Coronary artery (tissue), 2 donors: ENCODE measurements around the gene SPAG6.
"Not testable (repeated sequence)": the region's sequence is repeated elsewhere in the genome, so short reads cannot be mapped to it uniquely, and the experiment has no call there.

Experiments used
- DNase-seq: peaks from one replicate; pipeline ENCODE4 v3.0.0-alpha.2; 2017; ENCODE audit warnings: low spot score
- H3K27ac ChIP-seq, 2 donors: fragments of 200-600 bp; sonication (generic); one replicate each; pipeline ENCODE4 v1.5.1; 2016 to 2019
- H3K4me3 ChIP-seq: fragments of 200-600 bp; sonication (generic); 2 replicates; pipeline ENCODE4 v1.5.1; 2016; ENCODE audit warnings: mild to moderate bottlenecking, moderate library complexity
- TF ChIP-seq, protein P1 (sequence below): fragments of 200-600 bp; sonication (generic); IDR thresholded peaks from one replicate; pipeline ENCODE4 v1.5.1; 2019; ENCODE audit warnings: antibody characterized with exemption

Gene SPAG6

DNA sequence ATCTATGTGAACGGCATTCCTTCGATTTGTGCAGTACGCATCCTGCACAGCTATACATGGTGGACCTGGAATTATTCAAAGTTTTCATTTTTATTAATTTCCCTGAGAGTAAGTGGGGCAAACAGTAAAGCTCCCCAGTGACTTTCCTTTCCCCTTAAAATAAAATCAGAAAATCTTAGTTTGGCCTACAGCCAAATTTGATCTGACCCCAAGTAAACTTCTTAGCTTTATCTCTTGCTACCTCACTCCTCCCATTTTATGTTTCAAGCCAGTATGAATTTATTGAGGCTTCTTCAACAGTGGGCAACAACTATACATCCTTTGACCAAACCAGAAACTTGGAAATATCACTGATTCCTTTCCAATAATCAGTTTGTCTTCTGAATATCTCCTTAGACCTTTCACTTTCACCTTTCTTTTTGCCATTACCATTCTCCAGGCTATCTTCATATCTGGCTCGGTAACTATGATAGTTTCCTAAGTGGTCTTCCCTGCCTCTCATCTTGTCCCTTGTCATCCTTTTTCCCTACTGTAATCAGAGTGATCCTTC is 11.1 kb downstream of the SPAG6 start:
- H3K27ac ChIP-seq = no peak overlapping the region
- H3K4me3 ChIP-seq = no peak overlapping the region
- TF ChIP-seq, protein P1, sequence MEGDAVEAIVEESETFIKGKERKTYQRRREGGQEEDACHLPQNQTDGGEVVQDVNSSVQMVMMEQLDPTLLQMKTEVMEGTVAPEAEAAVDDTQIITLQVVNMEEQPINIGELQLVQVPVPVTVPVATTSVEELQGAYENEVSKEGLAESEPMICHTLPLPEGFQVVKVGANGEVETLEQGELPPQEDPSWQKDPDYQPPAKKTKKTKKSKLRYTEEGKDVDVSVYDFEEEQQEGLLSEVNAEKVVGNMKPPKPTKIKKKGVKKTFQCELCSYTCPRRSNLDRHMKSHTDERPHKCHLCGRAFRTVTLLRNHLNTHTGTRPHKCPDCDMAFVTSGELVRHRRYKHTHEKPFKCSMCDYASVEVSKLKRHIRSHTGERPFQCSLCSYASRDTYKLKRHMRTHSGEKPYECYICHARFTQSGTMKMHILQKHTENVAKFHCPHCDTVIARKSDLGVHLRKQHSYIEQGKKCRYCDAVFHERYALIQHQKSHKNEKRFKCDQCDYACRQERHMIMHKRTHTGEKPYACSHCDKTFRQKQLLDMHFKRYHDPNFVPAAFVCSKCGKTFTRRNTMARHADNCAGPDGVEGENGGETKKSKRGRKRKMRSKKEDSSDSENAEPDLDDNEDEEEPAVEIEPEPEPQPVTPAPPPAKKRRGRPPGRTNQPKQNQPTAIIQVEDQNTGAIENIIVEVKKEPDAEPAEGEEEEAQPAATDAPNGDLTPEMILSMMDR = no peak
- DNase-seq = no peak

GRCh38 chr10:22357770-22358169 is 12.5 kb downstream of the SPAG6 start:
- not testable (repeated sequence) for H3K27ac ChIP-seq, DNase-seq, H3K4me3 ChIP-seq

DNA sequence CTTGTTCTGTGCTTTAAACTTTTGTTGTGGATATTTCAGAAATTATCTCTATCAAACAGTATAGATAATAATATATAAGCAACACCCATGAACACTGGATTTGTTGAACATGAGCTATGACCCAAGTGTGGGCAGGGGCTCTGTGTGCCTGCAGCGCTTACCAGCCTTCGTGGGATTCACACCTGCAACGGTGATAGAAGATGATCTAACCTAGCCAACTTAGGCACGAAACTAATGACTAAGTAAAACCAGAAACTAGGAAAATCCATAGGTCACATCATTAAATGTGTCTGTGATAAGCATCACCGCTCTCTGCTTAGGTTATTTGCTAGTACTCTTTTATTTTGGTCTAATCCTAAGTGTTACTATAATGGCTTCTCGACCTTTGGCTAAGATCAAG is 18.0 kb downstream of the SPAG6 start:
- no peak overlapping the region for H3K27ac ChIP-seq
- no peak for DNase-seq
- H3K4me3 ChIP-seq = no peak overlapping the region
- TF ChIP-seq, protein P1 = no peak

DNA sequence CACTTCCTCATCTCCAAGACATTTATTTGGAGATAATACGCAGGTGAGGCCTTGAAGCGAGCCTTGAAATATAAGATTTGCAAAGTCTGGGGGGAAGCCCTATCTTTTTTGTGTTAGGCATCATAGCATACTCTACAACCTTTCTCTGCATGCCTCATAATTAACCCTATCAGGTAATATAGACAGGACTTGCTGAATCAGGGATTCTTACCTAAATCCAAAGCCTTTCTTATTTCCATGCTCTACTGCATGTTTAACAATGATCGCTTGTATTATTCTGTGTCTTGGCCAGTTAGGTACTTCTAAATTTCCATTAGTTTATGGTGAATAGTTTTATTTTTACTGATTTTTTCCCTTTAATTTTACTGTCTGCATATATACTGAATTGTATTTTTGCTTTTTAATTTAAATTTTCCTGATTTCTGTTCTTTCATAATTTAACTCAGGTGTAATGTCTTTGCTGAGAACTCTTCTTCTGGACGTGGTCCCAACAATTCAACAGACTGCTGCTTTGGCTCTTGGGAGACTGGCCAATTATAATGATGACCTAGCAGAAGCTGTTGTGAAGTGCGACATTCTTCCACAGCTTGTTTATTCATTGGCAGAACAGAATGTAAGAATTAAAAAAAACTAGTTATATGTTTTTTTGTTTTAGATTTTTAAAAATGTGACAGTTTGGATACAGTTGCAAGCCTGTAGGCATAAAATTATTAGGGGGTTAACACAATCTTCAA is 19.3 kb downstream of the SPAG6 start:
- H3K4me3 ChIP-seq = no peak overlapping the region
- no peak for DNase-seq
- TF ChIP-seq, protein P1 = no peak
- H3K27ac ChIP-seq = no peak overlapping the region

- TF ChIP-seq, protein P1 = no peak
These were observed 19.9 kb downstream of the SPAG6 start for GRCh38 chr10:22365233-22365632.

GRCh38 chr10:22365644-22366434 is 20.5 kb downstream of the SPAG6 start:
- Histone ChIP-seq H3K4me3 (no peak overlapping the region), H3K27ac (no peak overlapping the region)
- TF ChIP-seq, protein P1 = no peak
- DNase-seq = no peak

More at GRCh38 chr10:22365233-22365632, 19.9 kb downstream of the SPAG6 start:
- Histone ChIP-seq H3K27ac (no peak overlapping the region), H3K4me3 (no peak overlapping the region)
- DNase-seq = no peak

- DNase-seq = no peak
- Histone ChIP-seq H3K4me3 (no peak overlapping the region), H3K27ac (no peak overlapping the region)
- TF ChIP-seq, protein P1 = no peak
These were observed 21.1 kb downstream of the SPAG6 start for GRCh38 chr10:22366435-22366703.
